ENCODE results near the gene TP63. TPM values are rescaled to one million over a fixed set of nuclear protein-coding genes. Genes with fewer than 3 reads are reported as not detected.
A peak's percentile ranks its signal among the peaks of the same experiment; 100 is the strongest.

TP63 gene
- total RNA-seq, 1 donor from 2014 or later: 122 TPM

DNA sequence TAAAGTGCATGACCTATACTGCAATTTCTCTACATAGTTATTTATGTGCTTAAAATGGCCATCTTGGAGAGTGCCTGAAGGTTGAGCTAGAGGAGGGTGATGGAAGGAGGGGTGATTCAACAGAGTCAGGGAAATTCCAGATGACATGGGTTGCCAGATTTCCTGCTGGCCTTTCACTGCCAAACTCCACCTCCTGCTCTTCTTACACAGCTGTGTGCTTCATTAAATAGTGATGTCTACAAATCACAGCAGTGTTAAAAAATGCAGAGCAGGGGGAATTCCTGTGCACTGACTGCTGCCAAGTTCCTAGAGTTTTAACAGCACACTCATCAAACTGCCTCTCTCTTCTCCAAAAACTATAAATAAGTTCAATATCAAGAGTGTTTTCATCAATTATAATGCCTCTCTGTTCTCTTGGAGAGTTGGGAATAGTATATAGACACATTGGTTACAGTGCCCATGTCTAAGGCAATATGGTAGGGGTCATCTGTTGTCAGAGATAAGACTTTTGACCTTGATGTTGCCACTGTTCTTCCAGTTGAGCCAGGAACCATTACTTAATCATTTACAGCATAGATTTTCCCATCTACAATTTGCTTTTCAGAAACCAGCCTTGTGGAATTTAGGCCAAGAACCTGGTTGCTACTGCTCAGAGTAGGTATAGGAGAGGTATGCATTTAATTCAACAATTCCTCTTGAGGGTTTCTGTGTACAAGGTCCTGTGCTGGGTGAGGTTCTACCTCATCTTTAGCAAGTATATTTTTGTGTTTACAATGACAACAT lies 79.6 kb downstream of the TP63 start:
- Histone ChIP-seq H3K36me3 (ENCODE audit: control insufficient read depth, insufficient read depth, low read length) (no peaks in the 10 kb centered on the region), H3K4me3 (ENCODE audit: low read depth, low read length) (no peak overlapping the region), H3K27me3 (ENCODE audit: control insufficient read depth, insufficient read depth, low read length) (no peaks in the 10 kb centered on the region)
- TF ChIP-seq, protein P1, sequence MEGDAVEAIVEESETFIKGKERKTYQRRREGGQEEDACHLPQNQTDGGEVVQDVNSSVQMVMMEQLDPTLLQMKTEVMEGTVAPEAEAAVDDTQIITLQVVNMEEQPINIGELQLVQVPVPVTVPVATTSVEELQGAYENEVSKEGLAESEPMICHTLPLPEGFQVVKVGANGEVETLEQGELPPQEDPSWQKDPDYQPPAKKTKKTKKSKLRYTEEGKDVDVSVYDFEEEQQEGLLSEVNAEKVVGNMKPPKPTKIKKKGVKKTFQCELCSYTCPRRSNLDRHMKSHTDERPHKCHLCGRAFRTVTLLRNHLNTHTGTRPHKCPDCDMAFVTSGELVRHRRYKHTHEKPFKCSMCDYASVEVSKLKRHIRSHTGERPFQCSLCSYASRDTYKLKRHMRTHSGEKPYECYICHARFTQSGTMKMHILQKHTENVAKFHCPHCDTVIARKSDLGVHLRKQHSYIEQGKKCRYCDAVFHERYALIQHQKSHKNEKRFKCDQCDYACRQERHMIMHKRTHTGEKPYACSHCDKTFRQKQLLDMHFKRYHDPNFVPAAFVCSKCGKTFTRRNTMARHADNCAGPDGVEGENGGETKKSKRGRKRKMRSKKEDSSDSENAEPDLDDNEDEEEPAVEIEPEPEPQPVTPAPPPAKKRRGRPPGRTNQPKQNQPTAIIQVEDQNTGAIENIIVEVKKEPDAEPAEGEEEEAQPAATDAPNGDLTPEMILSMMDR (IDR thresholded peaks at IDR 0.05; ENCODE audit: insufficient read depth, low read length, severe bottlenecking): no peak
- FAIRE-seq (no peak), DNase-seq (ENCODE audit: low read depth) (peak; percentile 99)

DNA sequence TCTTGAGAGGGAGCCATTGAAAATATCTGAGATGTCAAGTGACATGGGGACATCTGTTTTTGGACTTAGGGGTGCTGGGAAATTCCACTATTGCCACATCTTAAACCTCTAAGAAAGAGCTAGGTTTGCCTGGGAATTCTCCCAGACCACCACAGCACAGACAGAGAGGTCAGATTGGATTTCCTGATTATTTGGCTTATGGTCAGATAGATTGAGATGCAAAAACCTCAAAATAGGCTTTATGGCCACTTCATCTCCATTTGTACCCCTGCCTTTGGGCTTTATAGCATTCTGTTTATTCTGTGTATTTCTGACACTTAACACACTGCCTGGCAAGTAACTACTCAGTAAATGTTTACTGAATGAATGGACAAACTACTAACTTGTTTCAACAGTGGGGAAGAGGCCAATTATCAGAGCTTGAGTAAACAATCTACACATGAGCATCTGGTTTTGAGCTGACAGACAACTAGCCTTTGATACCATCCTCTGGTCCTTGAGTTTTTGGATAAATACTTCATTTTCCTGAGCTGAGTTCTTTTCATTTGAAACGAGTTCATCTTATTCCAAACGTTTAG lies 81.8 kb downstream of the TP63 start:
- H3K4me3 ChIP-seq (ENCODE audit: low read depth, low read length): no peak overlapping the region
- TF ChIP-seq, protein P1 (IDR thresholded peaks at IDR 0.05; ENCODE audit: insufficient read depth, low read length, severe bottlenecking): no peak
- FAIRE-seq (peak; percentile 82), DNase-seq (ENCODE audit: low read depth) (peak; percentile 84)
- no peaks in the 10 kb centered on the region for H3K27me3 ChIP-seq (ENCODE audit: control insufficient read depth, insufficient read depth, low read length)
- no peaks in the 10 kb centered on the region for H3K36me3 ChIP-seq (ENCODE audit: control insufficient read depth, insufficient read depth, low read length)

DNA sequence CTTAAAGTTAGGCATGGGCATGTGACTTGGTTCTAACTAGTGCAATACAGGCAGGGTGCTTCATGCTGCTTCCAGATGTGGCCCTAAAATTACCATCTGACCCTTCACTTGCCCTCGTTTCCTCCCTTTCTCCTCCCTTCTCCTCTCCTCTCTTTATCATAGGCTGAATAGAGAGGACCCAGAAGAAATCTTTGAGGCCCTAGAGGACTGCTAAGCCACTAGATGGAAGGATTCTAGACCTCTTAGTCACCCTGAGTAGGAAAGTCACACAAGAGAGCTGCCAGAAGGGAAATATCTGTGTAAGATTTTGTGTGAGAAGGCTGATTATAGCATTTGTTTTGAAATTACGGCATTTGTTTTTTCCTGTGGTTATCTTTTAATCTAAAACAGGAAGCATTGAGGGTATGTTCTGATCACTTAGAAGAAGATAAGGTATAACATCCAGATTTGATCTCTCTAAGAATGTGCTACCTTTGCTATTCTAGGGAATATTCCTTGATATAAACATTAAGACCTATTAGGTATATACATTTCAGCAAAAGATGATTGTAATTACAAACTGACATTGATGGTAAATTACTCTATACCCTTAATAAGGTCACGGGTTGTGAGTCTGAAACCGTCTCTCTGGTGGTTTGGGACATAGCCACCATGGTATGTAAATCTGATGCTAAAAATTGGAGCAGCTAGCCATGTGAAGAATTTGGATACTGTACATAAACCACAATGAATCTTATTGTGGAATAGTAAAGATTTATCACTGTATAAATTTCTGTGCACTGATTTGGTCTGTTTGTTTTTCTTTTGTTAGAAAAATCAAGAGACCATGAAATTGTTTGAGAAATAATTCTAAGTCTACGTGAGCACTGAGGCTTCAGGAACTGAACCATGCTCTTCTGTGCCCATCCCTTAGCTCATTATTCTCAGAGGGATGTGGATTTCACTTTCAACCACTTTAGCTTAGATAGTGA lies 84.1 kb downstream of the TP63 start:
- DNase-seq (ENCODE audit: low read depth) (peak; percentile 57), FAIRE-seq (no peak)
- no peaks in the 10 kb centered on the region for H3K27me3 ChIP-seq (ENCODE audit: control insufficient read depth, insufficient read depth, low read length)
- no peaks in the 10 kb centered on the region for H3K36me3 ChIP-seq (ENCODE audit: control insufficient read depth, insufficient read depth, low read length)
- TF ChIP-seq, protein P1 (IDR thresholded peaks at IDR 0.05; ENCODE audit: insufficient read depth, low read length, severe bottlenecking): no peak
- H3K4me3 ChIP-seq (ENCODE audit: low read depth, low read length): no peak overlapping the region

DNA sequence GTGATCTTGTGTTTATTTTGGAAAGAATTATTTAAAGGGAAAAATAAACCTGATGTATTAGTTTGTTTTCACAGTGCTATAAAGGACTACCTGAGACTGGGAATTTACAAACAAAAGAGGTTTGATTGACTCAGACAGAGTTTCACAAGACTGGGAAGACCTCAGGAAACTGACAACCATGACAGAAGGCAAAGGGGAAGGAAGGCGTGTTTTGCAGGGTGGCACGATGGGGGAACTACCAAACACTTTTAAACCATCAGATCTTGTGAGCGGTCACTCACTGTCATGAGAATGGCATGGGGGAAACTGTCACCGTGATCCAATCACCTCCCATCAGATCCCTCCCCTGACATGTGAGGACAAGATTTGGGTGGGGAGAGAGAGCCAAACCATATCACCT lies 87.0 kb downstream of the TP63 start:
- Histone ChIP-seq H3K4me3 (ENCODE audit: low read depth, low read length) (no peak overlapping the region), H3K27me3 (ENCODE audit: control insufficient read depth, insufficient read depth, low read length) (no peaks in the 10 kb centered on the region), H3K36me3 (ENCODE audit: control insufficient read depth, insufficient read depth, low read length) (no peaks in the 10 kb centered on the region)
- TF ChIP-seq, protein P1 (IDR thresholded peaks at IDR 0.05; ENCODE audit: insufficient read depth, low read length, severe bottlenecking): no peak
- peak; percentile 70 for FAIRE-seq
- peak; percentile 78 for DNase-seq (ENCODE audit: low read depth)

DNA sequence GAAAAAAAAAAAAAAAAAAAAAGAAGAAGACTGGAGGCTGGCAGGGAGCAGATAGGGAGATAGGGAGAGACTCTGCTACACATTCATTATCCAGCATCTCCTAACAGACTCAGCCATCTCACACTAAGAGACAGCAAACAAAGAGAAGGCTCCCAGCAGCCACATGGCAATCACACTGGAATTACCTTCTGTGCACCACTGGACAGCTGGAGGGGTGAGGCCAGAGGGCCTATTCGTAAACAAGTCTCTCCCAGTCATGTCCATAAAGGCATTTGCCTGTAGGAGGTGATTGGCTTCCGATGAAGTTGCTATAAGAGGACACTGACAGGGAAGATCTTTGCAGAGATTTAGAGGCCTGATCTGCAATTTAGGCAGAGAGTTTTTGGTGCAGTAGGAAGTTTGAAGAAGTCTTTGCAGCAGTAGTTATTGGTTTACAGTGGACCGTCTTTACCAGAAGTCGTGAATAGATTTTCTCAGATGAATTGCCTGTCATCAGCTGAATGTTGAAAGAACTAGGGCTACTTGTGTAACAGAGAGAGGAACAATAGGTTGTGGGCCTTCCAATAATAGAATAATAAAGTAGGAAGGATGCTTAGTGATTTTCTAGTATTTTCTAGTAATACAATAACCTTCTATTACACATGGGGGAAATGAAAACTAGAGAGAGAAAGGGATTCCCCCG lies 89.7 kb downstream of the TP63 start:
- no peaks in the 10 kb centered on the region for H3K36me3 ChIP-seq (ENCODE audit: control insufficient read depth, insufficient read depth, low read length)
- H3K27me3 ChIP-seq (ENCODE audit: control insufficient read depth, insufficient read depth, low read length): no peaks in the 10 kb centered on the region
- TF ChIP-seq, protein P1 (IDR thresholded peaks at IDR 0.05; ENCODE audit: insufficient read depth, low read length, severe bottlenecking): no peak
- no peak overlapping the region for H3K4me3 ChIP-seq (ENCODE audit: low read depth, low read length)
- DNase-seq (ENCODE audit: low read depth) (no peak), FAIRE-seq (peak; percentile 70)

Measured in bronchial epithelial cell (primary cell).